ENCODE results near the gene COCH.
"Not testable (repeated sequence)": the region's sequence is repeated elsewhere in the genome, so short reads cannot be mapped to it uniquely, and the experiment has no call there.

COCH gene

DNA sequence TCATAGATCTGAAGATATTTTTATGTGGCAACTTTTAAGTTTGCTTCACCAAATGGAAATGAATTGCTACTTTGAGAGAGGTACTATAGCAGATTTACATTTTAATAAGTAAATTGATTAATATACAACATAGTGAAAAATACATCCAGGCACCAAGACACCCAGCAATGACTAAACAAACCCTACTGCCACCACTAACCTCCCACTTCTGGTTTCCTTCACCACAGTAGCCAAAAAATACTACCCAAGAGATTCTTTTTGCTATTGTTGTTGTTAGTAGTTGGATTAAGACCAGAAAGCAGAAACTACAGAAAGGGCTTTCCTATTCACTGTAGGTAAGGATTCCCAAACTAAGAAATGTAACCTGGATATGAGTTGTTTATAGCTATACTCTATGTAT is 54.1 kb downstream of the COCH start:
- TF ChIP-seq, protein P1, sequence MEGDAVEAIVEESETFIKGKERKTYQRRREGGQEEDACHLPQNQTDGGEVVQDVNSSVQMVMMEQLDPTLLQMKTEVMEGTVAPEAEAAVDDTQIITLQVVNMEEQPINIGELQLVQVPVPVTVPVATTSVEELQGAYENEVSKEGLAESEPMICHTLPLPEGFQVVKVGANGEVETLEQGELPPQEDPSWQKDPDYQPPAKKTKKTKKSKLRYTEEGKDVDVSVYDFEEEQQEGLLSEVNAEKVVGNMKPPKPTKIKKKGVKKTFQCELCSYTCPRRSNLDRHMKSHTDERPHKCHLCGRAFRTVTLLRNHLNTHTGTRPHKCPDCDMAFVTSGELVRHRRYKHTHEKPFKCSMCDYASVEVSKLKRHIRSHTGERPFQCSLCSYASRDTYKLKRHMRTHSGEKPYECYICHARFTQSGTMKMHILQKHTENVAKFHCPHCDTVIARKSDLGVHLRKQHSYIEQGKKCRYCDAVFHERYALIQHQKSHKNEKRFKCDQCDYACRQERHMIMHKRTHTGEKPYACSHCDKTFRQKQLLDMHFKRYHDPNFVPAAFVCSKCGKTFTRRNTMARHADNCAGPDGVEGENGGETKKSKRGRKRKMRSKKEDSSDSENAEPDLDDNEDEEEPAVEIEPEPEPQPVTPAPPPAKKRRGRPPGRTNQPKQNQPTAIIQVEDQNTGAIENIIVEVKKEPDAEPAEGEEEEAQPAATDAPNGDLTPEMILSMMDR (IDR thresholded peaks at IDR 0.05; ENCODE audit: extremely low read depth, missing control alignments) = no peak
- DNase-seq (ENCODE audit: low spot score) = peak; percentile 1

DNA sequence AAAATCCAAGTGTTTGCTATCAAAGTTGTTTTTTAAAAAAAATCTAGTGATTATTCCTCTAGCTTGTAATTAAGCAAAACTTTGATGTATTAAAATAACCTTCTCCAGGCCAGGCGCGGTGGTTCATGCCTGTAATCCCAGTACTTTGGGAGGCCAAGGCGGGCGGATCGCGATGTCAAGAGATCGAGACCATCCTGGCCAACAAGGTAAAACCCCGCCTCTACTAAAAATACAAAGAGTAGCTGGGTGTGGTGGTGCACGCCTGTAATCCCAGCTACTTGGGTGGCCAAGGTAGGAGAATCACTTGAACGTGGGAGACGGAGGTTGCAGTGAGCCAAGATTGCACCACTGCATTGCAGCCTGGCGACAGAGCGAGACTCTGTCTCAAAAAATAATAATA is 59.6 kb downstream of the COCH start:
- DNase-seq (ENCODE audit: low spot score) = not testable (repeated sequence)

DNA sequence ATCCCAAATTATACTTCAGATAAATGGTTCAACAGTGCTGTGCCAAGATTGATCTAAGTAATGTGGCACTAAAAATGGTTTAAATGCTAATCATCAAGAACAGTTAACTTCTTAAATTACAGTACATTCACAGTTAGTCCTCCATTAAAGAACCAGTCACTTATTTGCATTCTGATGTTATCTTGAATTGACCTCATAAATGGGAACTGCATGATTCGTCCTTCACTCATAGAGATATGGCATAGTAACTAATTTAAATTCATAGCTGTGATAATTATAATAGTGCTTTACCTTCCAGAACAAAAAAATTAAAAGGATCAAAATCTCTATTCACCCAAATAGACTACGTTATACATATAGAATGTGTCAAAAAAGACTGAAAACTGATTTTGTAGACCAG is 61.1 kb downstream of the COCH start:
- DNase-seq (ENCODE audit: low spot score) = no peak
- TF ChIP-seq, protein P1 (IDR thresholded peaks at IDR 0.05; ENCODE audit: extremely low read depth, missing control alignments) = no peak

DNA sequence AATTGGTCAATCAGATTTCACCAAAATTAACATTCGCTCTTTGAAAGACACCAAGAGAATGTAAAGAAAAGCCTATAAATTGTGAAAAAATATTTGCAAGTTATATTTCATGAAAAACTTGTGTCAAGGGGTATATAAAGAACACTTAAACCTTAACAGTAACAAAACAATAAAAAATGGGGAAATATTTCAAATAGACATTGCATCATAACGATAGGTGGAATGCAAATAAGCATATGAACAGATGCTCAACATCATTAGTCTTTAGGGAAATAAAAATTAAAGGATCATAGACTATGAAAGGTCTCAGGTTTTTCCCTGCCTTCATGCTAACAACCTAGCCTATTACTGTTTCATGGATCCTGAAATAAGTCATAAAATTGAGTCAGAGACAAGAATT is 64.3 kb downstream of the COCH start:
- TF ChIP-seq, protein P1 (IDR thresholded peaks at IDR 0.05; ENCODE audit: extremely low read depth, missing control alignments) = no peak
- no peak for DNase-seq (ENCODE audit: low spot score)
